Smooth muscle cell (in vitro differentiated cells): ENCODE data around the gene DDX27. TPM values are rescaled to one million over a fixed set of nuclear protein-coding genes. Genes with fewer than 3 reads are reported as not detected.

Experiments
- DNase-seq: peaks from one replicate; lab custom pipeline; 2025; ENCODE audit not compliant: unreplicated experiment; lab: John Stamatoyannopoulos, UW
- H2AFZ ChIP-seq: fragments of 200-600 bp; sonication (generic); 2 replicates; pipeline ENCODE4 v1.6.0; 2016; ENCODE audit warnings: antibody characterized with exemption, low read depth, mild to moderate bottlenecking
- H3F3A ChIP-seq: fragments of 200-600 bp; sonication (generic); 2 replicates; pipeline ENCODE4 v1.6.0; 2017; ENCODE audit warnings: antibody characterized with exemption, low read depth
- H3K27ac ChIP-seq: fragments of 200-600 bp; sonication (generic); 2 replicates; pipeline ENCODE4 v1.5.1; 2016; ENCODE audit warnings: low read depth, mild to moderate bottlenecking
- H3K27me3 ChIP-seq: fragments of 200-600 bp; sonication (generic); 2 replicates; pipeline ENCODE4 v1.6.1; 2016; ENCODE audit warnings: low read depth, mild to moderate bottlenecking
- H3K36me3 ChIP-seq: fragments of 200-600 bp; sonication (generic); 2 replicates; pipeline ENCODE4 v1.5.1; 2016; ENCODE audit warnings: low read depth
- H3K4me1 ChIP-seq: fragments of 200-600 bp; sonication (generic); 2 replicates; pipeline ENCODE4 v1.5.1; 2016; ENCODE audit warnings: low read depth
- H3K4me2 ChIP-seq: fragments of 200-600 bp; sonication (generic); 2 replicates; pipeline ENCODE4 v1.6.0; 2016; ENCODE audit warnings: mild to moderate bottlenecking
- H3K4me3 ChIP-seq: fragments of 200-600 bp; sonication (generic); 2 replicates; pipeline ENCODE4 v1.5.1; 2016; ENCODE audit warnings: mild to moderate bottlenecking
- H3K79me2 ChIP-seq: fragments of 200-600 bp; sonication (generic); 2 replicates; pipeline ENCODE4 v1.6.0; 2016; ENCODE audit warnings: low read depth, mild to moderate bottlenecking
- H3K9ac ChIP-seq: fragments of 200-600 bp; sonication (generic); 2 replicates; pipeline ENCODE4 v1.6.0; 2016; ENCODE audit warnings: low read depth
- H3K9me3 ChIP-seq: fragments of 200-600 bp; sonication (generic); replicated peaks from 2 replicates; pipeline ENCODE4 v1.5.1; 2016; ENCODE audit warnings: low read depth
- H4K20me1 ChIP-seq: fragments of 200-600 bp; sonication (generic); 2 replicates; pipeline ENCODE4 v1.6.0; 2016; ENCODE audit warnings: low read depth
- CTCF ChIP-seq: fragments of 200-600 bp; sonication (generic); IDR thresholded peaks from 2 replicates; pipeline ENCODE4 v1.5.1; 2017; ENCODE audit warnings: borderline replicate concordance, mild to moderate bottlenecking, antibody characterized with exemption; ENCODE audit not compliant: insufficient read depth, poor library complexity, severe bottlenecking
- WGBS: methylation state at CpG from one replicate; pipeline ENCODE4 v1.1.7; 2016; ENCODE audit warnings: low lambda C conversion rate; 5-methylcytosine and 5-hydroxymethylcytosine counted together
- polyA plus RNA-seq: library from polyadenylated mRNA; unstranded; fragments of >200 nt; fragmentation: Nextera tagmentation; extraction: Ambion mirVana; gene quantifications from 2 replicates; pipeline ENCODE4 v1.2.1, GENCODE V29; 2016
- total RNA-seq: library from RNA; depleted of rRNA; stranded (reverse); fragments of >200 nt; gene quantifications from 2 replicates; pipeline ENCODE4 v1.2.3, GENCODE V29; 2014

Gene DDX27
- 19.6 and 20.7 TPM in 2 replicates for total RNA-seq
- polyA plus RNA-seq: 28.3 and 39.3 TPM in 2 replicates

DNA sequence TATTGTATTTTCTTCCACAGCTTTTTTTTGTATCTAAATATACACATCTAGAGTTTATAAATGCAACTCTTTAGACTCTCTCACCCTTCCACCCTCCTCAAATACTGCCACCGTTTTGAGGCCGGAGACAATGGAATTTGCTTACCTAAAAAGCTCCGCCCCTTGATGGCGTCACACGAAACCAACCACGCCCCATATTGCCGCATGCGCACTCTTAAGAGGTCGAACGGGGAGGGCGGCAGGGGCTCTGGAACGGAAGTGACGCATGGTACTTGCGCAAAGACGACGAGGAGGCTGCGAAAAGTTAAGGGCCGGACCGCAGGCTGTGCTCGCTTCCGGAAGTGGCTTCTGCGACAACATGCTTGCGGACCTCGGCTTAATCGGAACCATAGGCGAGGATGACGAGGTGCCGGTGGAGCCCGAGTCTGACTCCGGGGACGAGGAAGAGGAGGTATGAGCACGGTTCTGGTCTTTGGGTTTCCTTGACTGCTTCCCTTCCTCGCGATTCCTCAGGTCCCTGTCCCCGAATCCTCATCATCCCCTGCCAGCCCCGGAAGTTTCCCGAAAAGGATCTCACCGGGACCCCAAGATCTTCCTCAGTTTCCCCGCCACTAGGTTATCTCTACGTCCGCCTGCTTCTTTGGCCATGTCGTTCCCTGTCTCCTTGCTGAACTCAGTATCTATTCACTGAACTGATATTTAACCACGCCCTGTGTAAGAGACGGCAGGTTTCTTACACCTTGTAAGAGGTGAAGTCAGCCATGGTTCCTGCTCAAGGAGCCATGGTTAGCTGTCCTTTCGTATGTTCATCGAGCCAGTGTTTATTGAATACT, at the start of gene DDX27:
Gene DDX27, plus strand, starts transcription at position 326 of the 833 bp plus-strand sequence. Its CDS starts 33 bp downstream, at position 359.
- H3F3A ChIP-seq: no peaks in the 10 kb centered on the region
- peaks cover 7% of the 10 kb centered on the region for H3K4me1 ChIP-seq
- H3K4me2 ChIP-seq: peak within 1 kb of the TSS; percentile 95
- peaks cover 18% of the 10 kb centered on the region for H3K79me2 ChIP-seq
- peak within 1 kb of the TSS; percentile 71 for H3K27ac ChIP-seq
- no peaks in the 10 kb centered on the region for H3K27me3 ChIP-seq
- no peak for TF ChIP-seq CTCF
- DNase-seq: peak; percentile 83
- WGBS: under 1% methylated on average over 46 of the region's 46 CpGs
- H3K9me3 ChIP-seq: no peaks in the 10 kb centered on the region
- peak within 1 kb of the TSS; percentile 78 for H3K4me3 ChIP-seq
- peak within 1 kb of the TSS; percentile 90 for H2AFZ ChIP-seq
- H4K20me1 ChIP-seq: peaks cover 4% of the 10 kb centered on the region
- peaks cover 14% of the 10 kb centered on the region for H3K36me3 ChIP-seq
- peak within 1 kb of the TSS; percentile 89 for H3K9ac ChIP-seq

- Histone ChIP-seq H3K4me2 (no peak overlapping the region), H3K27ac (no peak overlapping the region), H3K9ac (no peak overlapping the region), H3K9me3 (no peaks in the 10 kb centered on the region), H3K79me2 (peaks cover 98% of the 10 kb centered on the region), H3F3A (no peaks in the 10 kb centered on the region), H3K4me1 (no peaks in the 10 kb centered on the region), H2AFZ (no peak overlapping the region), H3K36me3 (peaks cover 8% of the 10 kb centered on the region), H4K20me1 (peaks cover 100% of the 10 kb centered on the region), H3K27me3 (no peaks in the 10 kb centered on the region), H3K4me3 (no peak overlapping the region)
- DNase-seq: no peak
- 97% methylated on average over 2 of the region's 2 CpGs for WGBS
- TF ChIP-seq CTCF: no peak
Measured at GRCh38 chr20:49169547-49169946, 49.7 kb upstream of the DDX27 start.

GRCh38 chr20:49170714-49171113, 48.5 kb upstream of the DDX27 start:
- H3K79me2 ChIP-seq: peaks cover 98% of the 10 kb centered on the region
- peaks cover 6% of the 10 kb centered on the region for H3K36me3 ChIP-seq
- H3K9me3 ChIP-seq: no peaks in the 10 kb centered on the region
- no peaks in the 10 kb centered on the region for H3K27me3 ChIP-seq
- no peak overlapping the region for H3K4me2 ChIP-seq
- H3K9ac ChIP-seq: no peak overlapping the region
- H3K27ac ChIP-seq: no peak overlapping the region
- no peak for TF ChIP-seq CTCF
- H3K4me3 ChIP-seq: no peak overlapping the region
- peaks cover 96% of the 10 kb centered on the region for H4K20me1 ChIP-seq
- DNase-seq: no peak
- H3F3A ChIP-seq: no peaks in the 10 kb centered on the region
- H2AFZ ChIP-seq: no peak overlapping the region
- no peaks in the 10 kb centered on the region for H3K4me1 ChIP-seq
- 94% methylated on average over 2 of the region's 2 CpGs for WGBS
